Aorta (tissue), 5 donors: ENCODE measurements around the gene HMCN1. TPM values are rescaled to one million over a fixed set of nuclear protein-coding genes. Genes with fewer than 3 reads are reported as not detected.

Source experiments
- ATAC-seq: fragments of 200-7000 bp; cut with Tn5 transposase; one replicate; pipeline ENCODE4 v1.9.1; 2022; ENCODE audit warnings: moderate library complexity; ENCODE audit not compliant: low FRiP score
- DNase-seq, 2 donors: peaks; one replicate each; pipeline ENCODE4 v3.0.0-alpha.2; 2020
- H3K27ac ChIP-seq, 2 donors: one replicate each; pipeline ENCODE4 v1.5.1; 2013; ENCODE audit warnings: low read length in 2 of 2, mild to moderate bottlenecking in 2 of 2, moderate library complexity in 2 of 2, control low read depth in 1 of 2, inconsistent platforms in 1 of 2, low read depth in 1 of 2
- H3K27me3 ChIP-seq, 2 donors: one replicate each; pipeline ENCODE4 v1.6.1; 2013; ENCODE audit warnings: control low read depth in 1 of 2, low read length in 1 of 2, mild to moderate bottlenecking in 1 of 2, moderate library complexity in 1 of 2; ENCODE audit not compliant: insufficient read depth in 2 of 2, control insufficient read depth in 1 of 2
- H3K36me3 ChIP-seq, 2 donors: one replicate each; pipeline ENCODE4 v1.6.1; 2013; ENCODE audit warnings: control low read depth in 1 of 2, low read length in 1 of 2, mild to moderate bottlenecking in 1 of 2; ENCODE audit not compliant: insufficient read depth in 2 of 2, control insufficient read depth in 1 of 2
- H3K4me1 ChIP-seq, 2 donors: one replicate each; pipeline ENCODE4 v1.6.1; 2013; ENCODE audit warnings: low read length in 2 of 2, control low read depth in 1 of 2, mild to moderate bottlenecking in 1 of 2, moderate library complexity in 1 of 2; ENCODE audit not compliant: insufficient read depth in 2 of 2, control insufficient read depth in 1 of 2
- H3K4me3 ChIP-seq, 2 donors: one replicate each; pipeline ENCODE4 v1.5.1; 2013; ENCODE audit warnings: low read length in 2 of 2, control low read depth in 1 of 2, mild to moderate bottlenecking in 1 of 2
- H3K9me3 ChIP-seq: one replicate; pipeline ENCODE4 v1.6.1; 2013; ENCODE audit warnings: mild to moderate bottlenecking, low read length; ENCODE audit not compliant: control insufficient read depth
- WGBS, 2 donors: extraction: QIAGEN DNeasy Blood & Tissue Kit; methylation state at CpG; one replicate each; pipeline ENCODE4 v1.1.7; 2013; 5-methylcytosine and 5-hydroxymethylcytosine counted together
- intact Hi-C, 2 donors: fragments of 100-400 bp; cut with DNase I; formaldehyde crosslinking; loops; one replicate each; pipeline versions ENCODE4 v1.14.2 to v1.15.0; 2022
- polyA plus RNA-seq, 2 donors: library from polyadenylated mRNA; stranded (reverse); fragments of 200-250 nt; gene quantifications; one replicate each; pipeline ENCODE4 v1.2.3, GENCODE V29; 2013
- total RNA-seq, 2 donors: library from RNA; stranded (reverse); fragmentation: NEBNext Ultra II Directional; extraction: Animal tissue kit (Norgen Biotek cat#: 25700); gene quantifications; one replicate each; pipeline ENCODE4 v1.2.1, GENCODE V29; 2021
- donor health status: healthy with polysubstance abuse.
- donor health status: Bipolar disorder and iron deficiency.
- donor health status: DM: no; HTN: no; CAD: no.
- donor health status: DM: no; HTN: no; CAD: no.
- donor health status: DM: yes; HTN: yes; CAD: no.

Gene HMCN1
- total and polyA plus RNA-seq, 4 donors: 11.3 to 93.6 (median 50.0) TPM

- ATAC-seq (no peak), DNase-seq (no peak)
- no peaks in the 10 kb centered on the region for H3K27me3 ChIP-seq
- H3K9me3 ChIP-seq: no peaks in the 10 kb centered on the region
- H3K4me3 ChIP-seq: no peak overlapping the region
- peak overlapping the region in 1 of 2 donors; percentile 82 for H3K27ac ChIP-seq
- 8 to 15% methylated on average over 1 of the region's 1 CpG for WGBS, 2 donors
- peaks cover 0 to 5% of the 10 kb centered on the region in 2 donors for H3K4me1 ChIP-seq
- H3K36me3 ChIP-seq: peaks cover 0 to 2% of the 10 kb centered on the region in 2 donors
- intact Hi-C loops: no loop called here
Measured at GRCh38 chr1:186026946-186027345, 292.8 kb downstream of the HMCN1 start.

- H3K27ac ChIP-seq: peak overlapping the region; percentile 44 to 70
- H3K27me3 ChIP-seq: no peaks in the 10 kb centered on the region
- 6 to 7% methylated on average over 3 of the region's 3 CpGs for WGBS, 2 donors
- H3K9me3 ChIP-seq: no peaks in the 10 kb centered on the region
- H3K36me3 ChIP-seq: peaks cover 0 to 2% of the 10 kb centered on the region in 2 donors
- intact Hi-C loops: no loop called here
- H3K4me1 ChIP-seq: peaks cover 0 to 5% of the 10 kb centered on the region in 2 donors
- ATAC-seq (no peak), DNase-seq (no peak)
- H3K4me3 ChIP-seq: no peak overlapping the region
Measured at GRCh38 chr1:186027621-186028020, 293.4 kb downstream of the HMCN1 start.

- peaks cover 0 to 5% of the 10 kb centered on the region in 2 donors for H3K4me1 ChIP-seq
- no peak overlapping the region for H3K4me3 ChIP-seq
- no peak overlapping the region for H3K27ac ChIP-seq
- intact Hi-C loops: no loop called here
- no peaks in the 10 kb centered on the region for H3K27me3 ChIP-seq
- no peaks in the 10 kb centered on the region for H3K9me3 ChIP-seq
- H3K36me3 ChIP-seq: no peaks in the 10 kb centered on the region
- ATAC-seq: no peak
- DNase-seq: no peak
Measured at GRCh38 chr1:186030453-186030852, 296.3 kb downstream of the HMCN1 start.

- Histone ChIP-seq H3K4me3 (no peak overlapping the region), H3K36me3 (no peaks in the 10 kb centered on the region), H3K27me3 (no peaks in the 10 kb centered on the region), H3K27ac (no peak overlapping the region), H3K9me3 (no peaks in the 10 kb centered on the region), H3K4me1 (no peaks in the 10 kb centered on the region)
- ATAC-seq: no peak
- DNase-seq: peak in 1 of 2 donors; percentile 32
- intact Hi-C loops: no loop called here
- 9 to 12% methylated on average over 2 of the region's 2 CpGs for WGBS, 2 donors
Measured at GRCh38 chr1:186033847-186034271, 299.7 kb downstream of the HMCN1 start.

GRCh38 chr1:186042230-186042629 is 308.0 kb downstream of the HMCN1 start:
- WGBS, 2 donors: 43 to 44% methylated on average over 3 of the region's 3 CpGs
- no peak overlapping the region for H3K27ac ChIP-seq
- no peaks in the 10 kb centered on the region for H3K27me3 ChIP-seq
- DNase-seq (no peak), ATAC-seq (no peak)
- H3K36me3 ChIP-seq: peaks cover 0 to 4% of the 10 kb centered on the region in 2 donors
- no peaks in the 10 kb centered on the region for H3K4me1 ChIP-seq
- H3K9me3 ChIP-seq: no peaks in the 10 kb centered on the region
- intact Hi-C loops: no loop called here
- H3K4me3 ChIP-seq: no peak overlapping the region

- 0 to 2% methylated on average over 1 of the region's 1 CpG for WGBS, 2 donors
- no peak for DNase-seq
- no peak overlapping the region for H3K4me3 ChIP-seq
- intact Hi-C loops: no loop called here
- H3K27me3 ChIP-seq: no peaks in the 10 kb centered on the region
- no peaks in the 10 kb centered on the region for H3K4me1 ChIP-seq
- H3K9me3 ChIP-seq: no peaks in the 10 kb centered on the region
- peak overlapping the region in 1 of 2 donors; percentile 49 for H3K27ac ChIP-seq
- peaks cover 0 to 4% of the 10 kb centered on the region in 2 donors for H3K36me3 ChIP-seq
- ATAC-seq: no peak
Measured at GRCh38 chr1:186043296-186043695, 309.1 kb downstream of the HMCN1 start.

GRCh38 chr1:186044079-186044685 is 310.0 kb downstream of the HMCN1 start:
- peak overlapping the region in 1 of 2 donors; percentile 71 for H3K27ac ChIP-seq
- DNase-seq: no peak
- no peaks in the 10 kb centered on the region for H3K9me3 ChIP-seq
- WGBS, 2 donors: 20 to 21% methylated on average over 3 of the region's 3 CpGs
- intact Hi-C loops: no loop called here
- H3K4me1 ChIP-seq: no peaks in the 10 kb centered on the region
- ATAC-seq: no peak
- H3K36me3 ChIP-seq: peaks cover 0 to 4% of the 10 kb centered on the region in 2 donors
- H3K27me3 ChIP-seq: no peaks in the 10 kb centered on the region
- no peak overlapping the region for H3K4me3 ChIP-seq

GRCh38 chr1:186046437-186047211 is 312.4 kb downstream of the HMCN1 start:
- 93 to 96% methylated on average over 4 of the region's 4 CpGs for WGBS, 2 donors
- ATAC-seq (no peak), DNase-seq (no peak)
- H3K27ac ChIP-seq: no peak overlapping the region
- H3K4me3 ChIP-seq: no peak overlapping the region
- no peaks in the 10 kb centered on the region for H3K27me3 ChIP-seq
- H3K36me3 ChIP-seq: peaks cover 0 to 4% of the 10 kb centered on the region in 2 donors
- intact Hi-C loops: no loop called here
- no peaks in the 10 kb centered on the region for H3K4me1 ChIP-seq
- H3K9me3 ChIP-seq: no peaks in the 10 kb centered on the region

GRCh38 chr1:186050360-186050759 is 316.2 kb downstream of the HMCN1 start:
- no peak overlapping the region for H3K27ac ChIP-seq
- no peaks in the 10 kb centered on the region for H3K4me1 ChIP-seq
- WGBS, 2 donors: 72 to 73% methylated on average over 3 of the region's 3 CpGs
- H3K4me3 ChIP-seq: no peak overlapping the region
- H3K27me3 ChIP-seq: no peaks in the 10 kb centered on the region
- DNase-seq (no peak), ATAC-seq (no peak)
- H3K9me3 ChIP-seq: no peaks in the 10 kb centered on the region
- peaks cover 3 to 7% of the 10 kb centered on the region in 2 donors for H3K36me3 ChIP-seq
- intact Hi-C loops: no loop called here
